ENCODE measurements around the gene GPR25.

GPR25 gene

GRCh38 chr1:200894712-200895442 is 22.1 kb downstream of the GPR25 start, which contains the start of gene INAVA:
Gene INAVA (plus strand): TSS chr1:200894900. CDS start chr1:200898401, 3,501 bp downstream.
- TF ChIP-seq GATA2 (IDR thresholded peaks at IDR 0.05; ENCODE audit: low read depth, low read length) = no peak

- TF ChIP-seq GATA3 (IDR thresholded peaks at IDR 0.05; ENCODE audit: low read depth, low read length) (no peak), GATA2 (IDR thresholded peaks at IDR 0.05; ENCODE audit: low read depth, low read length) (no peak)
These were observed 22.6 kb downstream of the GPR25 start for GRCh38 chr1:200895443-200895789.

GRCh38 chr1:200895801-200896530 is 23.2 kb downstream of the GPR25 start:
- no peak for TF ChIP-seq GATA2 (IDR thresholded peaks at IDR 0.05; ENCODE audit: low read depth, low read length)
- TF ChIP-seq GATA3 (IDR thresholded peaks at IDR 0.05; ENCODE audit: low read depth, low read length) = no peak

- TF ChIP-seq GATA2 (IDR thresholded peaks at IDR 0.05; ENCODE audit: low read depth, low read length) (no peak), GATA3 (IDR thresholded peaks at IDR 0.05; ENCODE audit: low read depth, low read length) (no peak)
These were observed 23.9 kb downstream of the GPR25 start for GRCh38 chr1:200896531-200897196.

GRCh38 chr1:200897259-200897658 is 24.5 kb downstream of the GPR25 start:
- no peak for TF ChIP-seq GATA2 (IDR thresholded peaks at IDR 0.05; ENCODE audit: low read depth, low read length)
- no peak for TF ChIP-seq GATA3 (IDR thresholded peaks at IDR 0.05; ENCODE audit: low read depth, low read length)

- TF ChIP-seq GATA2 (IDR thresholded peaks at IDR 0.05; ENCODE audit: low read depth, low read length) (no peak), GATA3 (IDR thresholded peaks at IDR 0.05; ENCODE audit: low read depth, low read length) (no peak)
These were observed 26.2 kb downstream of the GPR25 start for GRCh38 chr1:200899015-200899386.

- TF ChIP-seq GATA3 (IDR thresholded peaks at IDR 0.05; ENCODE audit: low read depth, low read length) (no peak), GATA2 (IDR thresholded peaks at IDR 0.05; ENCODE audit: low read depth, low read length) (no peak)
These were observed 26.7 kb downstream of the GPR25 start for GRCh38 chr1:200899451-200899915.

- TF ChIP-seq GATA3 (IDR thresholded peaks at IDR 0.05; ENCODE audit: low read depth, low read length) (no peak), GATA2 (IDR thresholded peaks at IDR 0.05; ENCODE audit: low read depth, low read length) (no peak)
These were observed 27.4 kb downstream of the GPR25 start for GRCh38 chr1:200899954-200900867.

- TF ChIP-seq GATA3 (IDR thresholded peaks at IDR 0.05; ENCODE audit: low read depth, low read length) (no peak), GATA2 (IDR thresholded peaks at IDR 0.05; ENCODE audit: low read depth, low read length) (no peak)
These were observed 28.1 kb downstream of the GPR25 start for GRCh38 chr1:200900877-200901276.

GRCh38 chr1:200901350-200901749 is 28.6 kb downstream of the GPR25 start:
- TF ChIP-seq GATA3 (IDR thresholded peaks at IDR 0.05; ENCODE audit: low read depth, low read length) = no peak
- TF ChIP-seq GATA2 (IDR thresholded peaks at IDR 0.05; ENCODE audit: low read depth, low read length) = no peak

- no peak for TF ChIP-seq GATA2 (IDR thresholded peaks at IDR 0.05; ENCODE audit: low read depth, low read length)
- TF ChIP-seq GATA3 (IDR thresholded peaks at IDR 0.05; ENCODE audit: low read depth, low read length) = no peak
These were observed 29.1 kb downstream of the GPR25 start for GRCh38 chr1:200901796-200902444.

GRCh38 chr1:200903793-200904192 is 31.0 kb downstream of the GPR25 start:
- no peak for TF ChIP-seq GATA3 (IDR thresholded peaks at IDR 0.05; ENCODE audit: low read depth, low read length)
- TF ChIP-seq GATA2 (IDR thresholded peaks at IDR 0.05; ENCODE audit: low read depth, low read length) = no peak

GRCh38 chr1:200904772-200905171 is 32.0 kb downstream of the GPR25 start:
- no peak for TF ChIP-seq GATA2 (IDR thresholded peaks at IDR 0.05; ENCODE audit: low read depth, low read length)
- no peak for TF ChIP-seq GATA3 (IDR thresholded peaks at IDR 0.05; ENCODE audit: low read depth, low read length)

Data from SH-SY5Y (cell line).